GM12872 (cell line): Measurements from ENCODE around the gene SDC4.

Experiments used
- TF ChIP-seq, protein P1 (sequence below): IDR thresholded peaks from 3 replicates; pipeline ENCODE4 v1.5.1; 2011; ENCODE audit warnings: low read depth, mild to moderate bottlenecking, low read length, moderate library complexity; ENCODE audit not compliant: insufficient read depth

SDC4 gene

DNA sequence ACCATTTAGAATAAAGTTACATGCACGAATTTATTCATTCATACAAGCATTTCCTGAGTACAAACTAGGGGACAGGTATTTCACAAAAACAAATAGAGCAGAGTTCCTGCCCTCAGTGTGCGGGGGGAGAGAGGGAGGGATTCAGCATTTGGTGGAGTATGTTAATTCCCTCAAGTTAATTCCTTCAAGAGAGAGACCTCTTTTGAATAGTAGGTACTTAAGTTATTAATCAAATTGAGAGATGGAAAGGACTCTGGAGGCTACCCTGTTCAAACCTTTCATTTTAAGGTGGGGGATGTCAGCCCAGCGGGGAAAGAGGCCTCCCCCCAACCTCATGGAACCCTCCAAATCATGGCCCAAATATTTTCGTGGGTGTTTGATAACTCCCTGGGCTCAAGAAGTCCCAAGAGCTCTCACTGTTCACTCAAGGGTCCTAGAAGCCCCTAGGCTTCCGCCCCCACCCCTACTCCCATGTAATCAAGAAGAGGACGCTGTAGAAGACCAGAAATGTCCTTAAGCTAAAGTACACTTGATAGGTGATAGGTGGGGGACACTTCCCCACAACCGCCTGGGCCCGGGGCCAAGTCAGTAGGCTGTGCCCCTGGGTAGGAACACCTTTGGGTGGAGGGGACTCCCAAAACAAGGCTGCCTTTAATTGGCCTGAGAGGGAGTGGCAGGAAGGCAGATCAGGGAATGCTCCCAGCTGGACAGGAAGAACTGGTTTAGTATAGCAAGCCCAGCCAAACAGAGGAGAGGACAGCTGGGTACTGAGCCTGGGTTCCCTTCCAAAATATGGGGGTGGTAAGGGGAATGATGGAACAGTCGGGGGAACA, 2.9 kb downstream of the SDC4 start:
- TF ChIP-seq, protein P1, sequence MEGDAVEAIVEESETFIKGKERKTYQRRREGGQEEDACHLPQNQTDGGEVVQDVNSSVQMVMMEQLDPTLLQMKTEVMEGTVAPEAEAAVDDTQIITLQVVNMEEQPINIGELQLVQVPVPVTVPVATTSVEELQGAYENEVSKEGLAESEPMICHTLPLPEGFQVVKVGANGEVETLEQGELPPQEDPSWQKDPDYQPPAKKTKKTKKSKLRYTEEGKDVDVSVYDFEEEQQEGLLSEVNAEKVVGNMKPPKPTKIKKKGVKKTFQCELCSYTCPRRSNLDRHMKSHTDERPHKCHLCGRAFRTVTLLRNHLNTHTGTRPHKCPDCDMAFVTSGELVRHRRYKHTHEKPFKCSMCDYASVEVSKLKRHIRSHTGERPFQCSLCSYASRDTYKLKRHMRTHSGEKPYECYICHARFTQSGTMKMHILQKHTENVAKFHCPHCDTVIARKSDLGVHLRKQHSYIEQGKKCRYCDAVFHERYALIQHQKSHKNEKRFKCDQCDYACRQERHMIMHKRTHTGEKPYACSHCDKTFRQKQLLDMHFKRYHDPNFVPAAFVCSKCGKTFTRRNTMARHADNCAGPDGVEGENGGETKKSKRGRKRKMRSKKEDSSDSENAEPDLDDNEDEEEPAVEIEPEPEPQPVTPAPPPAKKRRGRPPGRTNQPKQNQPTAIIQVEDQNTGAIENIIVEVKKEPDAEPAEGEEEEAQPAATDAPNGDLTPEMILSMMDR = no peak

DNA sequence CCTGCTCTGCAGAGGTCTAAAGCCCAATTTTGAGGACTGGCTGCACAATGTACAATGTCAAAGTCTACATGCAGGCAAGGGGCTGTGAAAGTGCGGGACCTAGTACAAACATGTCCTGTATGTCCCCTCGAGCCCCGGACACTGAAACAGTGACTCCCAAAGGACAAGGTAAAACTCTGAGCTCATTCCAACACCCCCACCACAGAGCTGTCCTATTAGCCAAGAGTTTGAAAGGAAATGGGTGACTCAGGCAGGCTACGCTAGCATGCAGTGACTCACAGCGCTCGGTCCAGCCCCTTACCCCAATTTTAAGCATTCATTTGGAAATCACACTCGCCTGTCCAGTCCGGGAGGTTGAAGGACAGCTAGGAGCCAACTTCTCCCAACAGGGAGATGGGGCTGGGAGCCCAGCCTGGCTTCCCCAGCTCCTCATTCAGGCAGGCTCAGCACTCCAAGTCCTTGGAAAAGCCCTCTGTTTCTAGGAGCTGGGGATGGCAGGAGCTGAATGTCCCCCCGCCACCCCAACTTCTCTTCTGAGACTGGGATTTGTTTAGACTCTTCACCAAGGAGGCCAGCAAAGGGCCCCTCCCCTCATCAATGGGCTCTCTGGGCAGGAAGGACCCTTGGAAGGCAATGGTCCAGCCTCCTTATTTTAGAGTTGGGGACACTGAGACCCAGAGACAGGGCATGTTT, 3.9 kb downstream of the SDC4 start:
- TF ChIP-seq, protein P1 = no peak

DNA sequence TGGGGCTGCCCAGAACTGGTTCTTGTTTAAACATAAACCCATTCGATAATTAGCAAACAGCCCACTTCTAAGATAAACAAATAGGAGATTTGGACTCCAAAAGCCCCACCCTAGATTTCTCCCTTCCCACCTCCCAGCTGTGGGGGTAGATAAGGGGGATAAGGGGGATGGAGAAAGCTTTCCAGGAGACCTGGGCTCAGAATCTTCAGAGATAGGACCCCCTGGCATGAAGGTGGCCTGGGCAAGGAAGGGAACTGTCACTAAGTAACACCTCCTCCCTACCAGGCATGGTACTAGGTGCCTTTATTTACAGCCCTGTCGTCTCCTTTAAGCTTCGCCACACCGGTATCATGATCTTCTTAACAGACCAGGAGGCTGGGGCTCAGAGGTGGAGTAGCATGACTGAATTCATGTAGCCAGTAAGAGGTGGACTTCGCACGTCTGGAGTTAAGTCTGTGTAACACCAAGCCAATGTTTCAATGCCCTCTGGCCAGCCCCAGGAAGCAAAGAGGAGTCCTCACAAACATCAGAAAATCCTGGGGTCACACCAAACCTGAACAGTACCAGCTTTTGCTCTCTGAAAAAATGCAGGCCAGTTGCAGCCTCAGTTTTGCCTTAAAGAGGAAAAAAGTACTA, 4.6 kb downstream of the SDC4 start:
- TF ChIP-seq, protein P1 = no peak

GRCh38 chr20:45342855-45343531, 5.2 kb downstream of the SDC4 start:
- TF ChIP-seq, protein P1 = no peak

DNA sequence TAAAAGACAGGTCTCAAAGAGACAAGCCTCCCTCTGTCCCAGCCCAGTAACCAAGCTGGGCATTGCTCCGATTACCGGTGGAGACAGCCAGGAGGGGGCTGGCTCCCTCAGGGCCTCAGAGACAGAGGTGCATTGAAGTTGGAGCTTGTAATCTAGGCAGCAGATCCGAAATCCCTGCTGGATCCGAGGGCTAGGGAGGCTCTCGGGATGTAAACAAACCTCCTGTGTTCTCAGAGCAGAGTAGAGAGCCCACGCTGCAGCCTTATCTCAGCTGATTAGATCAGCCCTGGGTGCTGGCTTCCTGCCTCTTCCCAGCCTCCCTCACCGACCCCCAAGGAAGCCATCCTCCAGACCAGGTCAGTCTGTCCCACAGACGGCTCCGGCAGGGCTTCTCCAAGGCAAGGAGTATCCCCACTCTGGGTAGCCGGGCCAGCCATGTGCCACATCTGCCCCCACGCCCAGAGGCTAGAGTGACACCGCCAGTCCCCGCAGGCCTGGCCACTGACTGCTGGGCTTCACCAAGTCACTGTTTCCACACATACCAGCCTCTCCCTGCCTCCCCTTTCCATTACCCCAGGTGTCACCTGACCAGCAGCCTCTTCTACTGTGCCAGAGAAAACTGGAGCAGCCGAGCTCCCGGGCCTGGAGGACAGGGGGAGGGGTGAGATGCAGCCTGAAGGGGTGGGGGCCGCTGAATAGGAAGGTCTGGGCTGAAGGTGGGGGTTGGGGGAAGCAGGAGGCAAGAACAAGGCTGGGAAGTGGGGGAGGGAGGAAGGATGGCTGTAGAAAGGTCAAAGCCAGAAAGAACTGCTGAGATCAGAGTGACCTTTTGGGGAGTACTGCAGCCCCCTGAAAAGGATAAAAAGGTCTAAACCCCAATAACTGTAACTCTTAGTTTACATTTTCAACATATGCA, 6.0 kb downstream of the SDC4 start:
- TF ChIP-seq, protein P1 = no peak

- TF ChIP-seq, protein P1 = no peak
Observed at GRCh38 chr20:45341579-45341938, 6.7 kb downstream of the SDC4 start.
